HepG2 (cell line): ENCODE data around the gene SLC25A22. TPM values are rescaled to one million over a fixed set of nuclear protein-coding genes. Genes with fewer than 3 reads are reported as not detected.

Experiments
- DRAP1 ChIP-seq: IDR thresholded peaks from 2 replicates; pipeline ENCODE4 v1.6.1; 2016; ENCODE audit warnings: missing genetic modification reagents, missing compliant biosample characterization
- E2F2 ChIP-seq: sonication (generic); formaldehyde crosslinking; IDR thresholded peaks from 2 replicates; pipeline ENCODE4 v1.4.0; 2020; ENCODE audit warnings: missing genetic modification reagents, borderline replicate concordance
- ELF3 ChIP-seq: IDR thresholded peaks from 2 replicates; pipeline ENCODE4 v1.6.1; 2016; ENCODE audit warnings: missing genetic modification reagents, missing compliant biosample characterization
- FLYWCH1 ChIP-seq: sonication (generic); formaldehyde crosslinking; IDR thresholded peaks from 2 replicates; pipeline ENCODE4 v1.8.1; 2023; ENCODE audit warnings: mild to moderate bottlenecking, missing genetic modification reagents
- HDAC1 ChIP-seq: sonication (generic); formaldehyde crosslinking; IDR thresholded peaks from 2 replicates; pipeline ENCODE4 v1.5.1; 2020; ENCODE audit warnings: mild to moderate bottlenecking, missing genetic modification reagents
- HOXA3 ChIP-seq: sonication (generic); formaldehyde crosslinking; IDR thresholded peaks from 2 replicates; pipeline ENCODE4 v1.5.0; 2020; ENCODE audit warnings: missing genetic modification reagents
- IRX3 ChIP-seq: sonication (generic); formaldehyde crosslinking; IDR thresholded peaks from 2 replicates; pipeline ENCODE4 v1.8.1; 2023; ENCODE audit warnings: mild to moderate bottlenecking, low read depth, missing genetic modification reagents, borderline replicate concordance
- JUND ChIP-seq: sonication (generic); formaldehyde crosslinking; IDR thresholded peaks from 2 replicates; pipeline ENCODE4 v1.8.0; 2022; ENCODE audit warnings: mild to moderate bottlenecking, missing genetic modification reagents
- KDM5B ChIP-seq: sonication (generic); formaldehyde crosslinking; IDR thresholded peaks from 2 replicates; pipeline ENCODE4 v1.4.0; 2020; ENCODE audit warnings: missing genetic modification reagents, mild to moderate bottlenecking, borderline replicate concordance
- MXD4 ChIP-seq: IDR thresholded peaks from 2 replicates; pipeline ENCODE4 v1.6.1; 2016; ENCODE audit warnings: mild to moderate bottlenecking, missing biosample characterization, missing genetic modification reagents
- NFRKB ChIP-seq: fragments of 450-650 bp; IDR thresholded peaks from 2 replicates; pipeline ENCODE4 v1.6.1; 2017
- REPIN1 ChIP-seq: sonication (generic); formaldehyde crosslinking; IDR thresholded peaks from 2 replicates; pipeline ENCODE4 v1.8.0; 2022; ENCODE audit warnings: missing genetic modification reagents, low read depth, mild to moderate bottlenecking, borderline replicate concordance
- SALL1 ChIP-seq: sonication (generic); formaldehyde crosslinking; IDR thresholded peaks from 2 replicates; pipeline ENCODE4 v1.8.0; 2022; ENCODE audit warnings: mild to moderate bottlenecking, missing genetic modification reagents
- SRSF1 ChIP-seq: fragments of 200-400 bp; formaldehyde crosslinking; optimal IDR thresholded peaks from 2 replicates; pipeline ENCODE3; 2017; ENCODE audit warnings: mild to moderate bottlenecking, low read depth, low read length, moderate library complexity
- THAP9 ChIP-seq: sonication (generic); formaldehyde crosslinking; IDR thresholded peaks from 2 replicates; pipeline ENCODE4; 2020; ENCODE audit warnings: missing genetic modification reagents, mild to moderate bottlenecking, borderline replicate concordance
- ZBTB10 ChIP-seq: sonication (generic); formaldehyde crosslinking; IDR thresholded peaks from 2 replicates; pipeline ENCODE4 v1.4.0; 2020; ENCODE audit warnings: missing genetic modification reagents, borderline replicate concordance
- ZBTB25 ChIP-seq: IDR thresholded peaks from 2 replicates; pipeline ENCODE4 v1.6.1; 2018; ENCODE audit warnings: missing genetic modification reagents
- ZMYM4 ChIP-seq: sonication (generic); formaldehyde crosslinking; IDR thresholded peaks from 2 replicates; pipeline ENCODE4 v1.8.1; 2023; ENCODE audit warnings: mild to moderate bottlenecking, missing genetic modification reagents
- ZNF138 ChIP-seq: sonication (generic); formaldehyde crosslinking; IDR thresholded peaks from 2 replicates; pipeline ENCODE4 v1.5.0; 2020; ENCODE audit warnings: mild to moderate bottlenecking, low read depth, missing genetic modification reagents
- ZNF431 ChIP-seq: sonication (generic); formaldehyde crosslinking; IDR thresholded peaks from 2 replicates; pipeline ENCODE4 v1.9.0; 2022; ENCODE audit warnings: missing genetic modification reagents, low read depth, mild to moderate bottlenecking, borderline replicate concordance
- ZNF883 ChIP-seq: sonication (generic); formaldehyde crosslinking; IDR thresholded peaks from 2 replicates; pipeline ENCODE4 v1.5.1; 2020; ENCODE audit warnings: mild to moderate bottlenecking, missing genetic modification reagents; ENCODE audit errors: not compliant biosample characterization
- polyA plus RNA-seq, 8 experiments: library from polyadenylated mRNA; depleted of rRNA in 3 of 8; stranded (reverse) in 7 of 8; unstranded in 1 of 8; fragments of >200 nt; fragmentation: Illumina TruSeq in 4 of 8; extraction: Trizol in 4 of 8; gene quantifications; 2 replicates each; pipeline versions ENCODE4 v1.2.1 to v1.2.3, GENCODE V29; 2011 to 2016; ENCODE audit warnings: low read depth in 4 of 8, missing spikeins in 1 of 8, mixed read lengths in 1 of 8; ENCODE audit not compliant: insufficient read depth in 1 of 8
- total RNA-seq, 5 experiments: library from RNA; depleted of rRNA; stranded (reverse); fragments of >200 nt; fragmentation: Illumina TruSeq; extraction: Trizol; gene quantifications; 2 replicates each; pipeline ENCODE4 v1.2.3, GENCODE V29; 2016; ENCODE audit warnings: low read depth in 1 of 5

The SLC25A22 gene
- total and polyA plus RNA-seq, 2 of the 13 experiments (the other 11 are each of a cell fraction or from before 2014, with no cell fraction given), result 12.4 to 19.2 TPM

- 0 out of 2 replicates have a peak, but pooled peaks have one; percentile 49 for TF ChIP-seq THAP9
- TF ChIP-seq ELF3 (CRISPR knock-in tag), result peak; percentile 72
- TF ChIP-seq REPIN1 (CRISPR knock-in tag), result no peak
- TF ChIP-seq SRSF1, result no peak
- TF ChIP-seq MXD4 (CRISPR knock-in tag), result no peak
- TF ChIP-seq JUND (CRISPR knock-in tag), result peak; percentile 81
- peak; percentile 26; the same call in 1 of the 2 replicates for TF ChIP-seq SALL1 (CRISPR knock-in tag)
- no peak for TF ChIP-seq ZNF138 (CRISPR knock-in tag)
- TF ChIP-seq ZMYM4 (CRISPR knock-in tag), result 0 out of 2 replicates have a peak, but pooled peaks have one; percentile 24
- no peak for TF ChIP-seq ZBTB25 (CRISPR knock-in tag)
- no peak for TF ChIP-seq NFRKB
- TF ChIP-seq DRAP1, result peak; percentile 18; the same call in 1 of the 2 replicates
- TF ChIP-seq ZNF883 (CRISPR knock-in tag), result peak; percentile 22
- TF ChIP-seq HOXA3 (CRISPR knock-in tag), result peak; percentile 18; the same call in 1 of the 2 replicates
- TF ChIP-seq KDM5B (CRISPR knock-in tag), result 0 out of 2 replicates have a peak, but pooled peaks have one; percentile 14
- TF ChIP-seq HDAC1 (CRISPR knock-in tag), result peak; percentile 3; the same call in 1 of the 2 replicates
- no peak for TF ChIP-seq ZNF431 (CRISPR knock-in tag)
- TF ChIP-seq IRX3 (CRISPR knock-in tag), result no peak
- TF ChIP-seq FLYWCH1 (CRISPR knock-in tag), result no peak
- 0 out of 2 replicates have a peak, but pooled peaks have one; percentile 15 for TF ChIP-seq E2F2
- TF ChIP-seq ZBTB10 (CRISPR knock-in tag), result peak; percentile 89
Observed at GRCh38 chr11:818396-819128, 20.5 kb upstream of the SLC25A22 start, which contains the start of gene PNPLA2 (continued).
